SKM-1 treated with dmso at 0.1 percent for 144 hours (cell line): ENCODE measurements around the gene WDR37.
A peak's percentile ranks its signal among the peaks of the same experiment; 100 is the strongest.
"Not testable (repeated sequence)": the region's sequence is repeated elsewhere in the genome, so short reads cannot be mapped to it uniquely, and the experiment has no call there.

ENCODE experiments used
- DNase-seq: peaks from one replicate; lab custom pipeline; 2025; ENCODE audit not compliant: unreplicated experiment; lab: John Stamatoyannopoulos, UW

WDR37 gene

GRCh38 chr10:1040133-1040532, 16.1 kb upstream of the WDR37 start:
- DNase-seq, result no peak

GRCh38 chr10:1041514-1041913, 14.7 kb upstream of the WDR37 start:
- DNase-seq, result no peak

GRCh38 chr10:1043532-1043995, 12.6 kb upstream of the WDR37 start:
- no peak for DNase-seq

- no peak for DNase-seq
Observed at GRCh38 chr10:1044146-1044545, 12.0 kb upstream of the WDR37 start.

- DNase-seq, result no peak
Observed at GRCh38 chr10:1044964-1045363, 11.2 kb upstream of the WDR37 start.

GRCh38 chr10:1045415-1045814, 10.8 kb upstream of the WDR37 start:
- no peak for DNase-seq

- DNase-seq, result no peak
Observed at GRCh38 chr10:1047937-1048336, 8.2 kb upstream of the WDR37 start.

GRCh38 chr10:1048349-1048731, 7.8 kb upstream of the WDR37 start:
- DNase-seq, result no peak

DNA sequence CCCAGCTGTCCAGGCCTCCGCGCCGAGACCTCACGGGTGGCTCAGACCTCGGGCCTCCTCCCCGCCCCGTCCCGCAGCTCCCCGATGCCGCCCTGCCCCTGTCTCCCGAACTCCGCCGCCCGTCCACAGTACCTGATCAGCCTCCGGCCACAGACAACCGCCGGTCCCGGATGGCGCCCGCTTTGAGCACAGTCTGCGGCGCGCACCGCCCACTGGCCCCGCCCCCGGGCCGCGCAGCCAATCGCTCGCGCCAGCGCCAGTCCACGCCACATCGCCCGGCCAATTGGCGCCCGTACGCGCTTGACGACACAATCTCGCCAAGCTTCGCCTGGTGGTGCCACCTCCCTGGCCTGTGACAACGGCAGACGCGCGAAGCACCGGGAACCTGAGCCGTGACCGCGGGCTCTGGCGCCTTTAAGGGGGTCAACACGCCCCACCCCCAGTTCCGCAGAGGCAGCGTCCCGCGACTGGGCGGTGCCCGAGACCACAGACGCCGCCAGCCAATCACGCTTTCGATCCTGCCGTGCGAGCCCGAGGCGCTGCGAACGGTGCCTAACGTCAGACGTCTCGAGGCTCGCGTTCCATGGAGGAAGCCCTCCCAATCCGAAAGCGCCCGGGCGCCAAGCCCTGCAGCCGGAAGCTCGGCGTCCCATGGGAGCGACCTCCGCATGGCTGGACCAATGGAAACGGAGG, 7.3 kb upstream of the WDR37 start, which contains the start of gene IDI1:
Gene IDI1 (minus strand): TSS at position 388 of the 693 bp plus-strand sequence. CDS start 116 bp downstream, at position 272.
- DNase-seq, result peak; percentile 89

- no peak for DNase-seq
Observed at GRCh38 chr10:1049425-1049958, 6.7 kb upstream of the WDR37 start.

DNA sequence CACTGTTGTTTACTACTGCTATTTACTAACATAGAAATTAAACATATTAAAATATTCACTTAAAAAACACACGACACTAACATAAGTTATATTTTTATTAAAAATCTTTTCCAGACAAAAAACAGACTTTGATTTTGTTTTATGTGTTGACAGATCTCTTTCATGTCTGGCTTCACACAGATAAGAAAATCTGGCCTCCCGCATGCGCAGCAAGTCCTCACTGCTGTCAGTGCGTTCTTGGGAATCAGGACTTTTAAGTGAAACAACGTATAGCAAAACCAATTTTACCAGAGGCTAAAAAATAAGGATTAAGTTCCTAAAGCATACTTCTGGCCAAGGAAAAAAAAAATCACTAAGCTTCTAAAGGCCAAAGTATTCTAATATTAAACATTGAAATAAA, 6.0 kb upstream of the WDR37 start:
- DNase-seq, result no peak

DNA sequence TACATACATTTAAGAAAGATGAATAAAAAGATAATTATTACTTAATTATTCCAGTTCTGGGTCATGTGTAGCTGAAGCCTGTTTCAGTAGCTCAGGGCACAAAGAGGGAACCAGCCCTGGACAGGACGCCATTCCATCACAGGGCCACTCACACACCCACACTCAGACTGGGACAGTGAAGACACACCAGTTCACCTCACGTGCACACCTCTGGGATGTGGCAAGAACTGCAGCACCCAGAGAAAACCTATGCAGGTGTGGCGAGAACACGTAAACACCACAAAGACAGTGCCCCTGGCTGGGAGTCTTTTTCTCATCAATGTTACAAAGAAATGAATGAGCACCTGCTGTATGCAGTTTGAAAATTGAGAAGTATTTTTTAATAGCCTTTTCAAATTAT, 5.6 kb upstream of the WDR37 start:
- no peak for DNase-seq

- no peak for DNase-seq
Observed at GRCh38 chr10:1054684-1055083, 1.5 kb upstream of the WDR37 start.

GRCh38 chr10:1057106-1057657, 997 bp downstream of the WDR37 start:
- peak; percentile 47 for DNase-seq

- DNase-seq, result no peak
Observed at GRCh38 chr10:1058017-1058416, 1.8 kb downstream of the WDR37 start.

DNA sequence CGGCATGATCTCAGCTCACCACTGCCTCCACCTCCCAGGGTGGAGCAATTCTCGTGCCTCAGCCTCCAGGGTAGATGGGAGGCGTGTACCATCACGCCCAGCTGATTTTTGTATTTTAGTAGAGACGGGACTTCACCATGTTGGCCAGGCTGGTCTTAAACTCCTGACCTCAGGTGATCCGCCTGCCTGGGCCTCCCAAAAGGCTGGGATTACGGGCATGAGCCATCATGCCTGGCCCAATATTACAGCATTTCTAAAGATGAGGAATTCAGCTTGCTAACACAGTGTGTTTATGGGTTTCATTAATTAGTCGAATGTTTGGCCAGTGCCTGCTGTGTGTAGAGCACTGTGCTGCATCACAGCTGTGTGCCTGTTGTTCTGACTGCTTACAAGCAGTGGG, 3.7 kb downstream of the WDR37 start:
- DNase-seq, result no peak

DNA sequence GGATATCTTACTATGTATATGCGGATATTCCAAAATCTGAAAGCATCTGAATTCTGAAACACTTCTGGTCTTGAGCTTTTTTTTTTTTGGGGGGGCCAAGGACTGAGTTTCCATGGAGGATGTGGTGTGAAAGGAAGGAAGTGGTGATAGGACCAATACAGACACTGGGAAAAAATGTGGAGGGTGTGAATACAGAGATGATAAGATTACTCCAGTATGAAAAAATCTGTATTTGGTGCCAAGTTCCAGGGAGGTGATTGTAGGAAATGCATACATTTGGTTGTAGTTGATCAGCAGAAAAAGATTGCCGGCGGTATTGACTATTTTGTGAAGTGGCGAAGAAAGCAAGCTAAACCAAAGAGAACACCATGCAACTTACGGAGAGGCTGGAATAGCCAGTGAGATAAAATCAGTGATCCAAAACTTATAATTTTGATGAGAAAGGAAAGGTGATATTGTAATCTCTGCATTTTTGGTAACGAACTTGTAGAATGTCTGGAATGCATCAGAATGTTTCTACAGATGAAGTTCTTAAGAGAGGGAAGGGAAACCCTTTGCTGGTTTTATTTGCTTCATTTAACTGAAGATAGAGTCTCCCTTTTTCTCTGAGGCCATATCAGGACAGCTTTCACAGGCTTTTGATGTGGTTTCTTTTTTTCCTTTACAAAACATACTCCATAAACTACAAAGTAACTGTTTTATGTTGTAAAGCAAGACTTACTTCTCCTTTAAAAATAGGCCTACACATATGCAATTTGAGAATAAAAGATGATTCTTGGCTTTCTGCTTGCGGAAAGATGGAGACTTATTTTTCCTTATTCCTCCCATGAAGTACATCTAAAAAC, 6.0 kb downstream of the WDR37 start:
- no peak for DNase-seq

GRCh38 chr10:1063232-1063865, 7.2 kb downstream of the WDR37 start:
- no peak for DNase-seq

- DNase-seq, result no peak
Observed at GRCh38 chr10:1064964-1065247, 8.7 kb downstream of the WDR37 start.

DNA sequence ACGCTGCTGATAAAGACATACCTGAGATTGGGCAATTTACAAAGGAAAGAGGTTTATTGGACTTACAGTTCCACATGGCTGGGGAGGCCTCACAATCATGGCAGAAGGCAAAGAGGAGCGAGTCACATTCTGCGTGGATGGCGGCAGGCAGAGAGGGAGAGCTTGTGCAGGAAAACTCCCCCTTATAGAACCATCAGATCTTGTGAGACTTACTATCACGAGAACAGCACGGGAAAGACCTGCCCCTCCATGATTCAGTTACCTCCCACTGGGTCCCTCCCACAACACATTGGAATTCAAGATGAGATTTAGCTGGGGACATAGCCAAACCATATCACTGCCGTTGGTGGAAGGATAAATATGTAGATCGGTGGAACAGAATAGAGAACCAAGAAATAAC, 10.5 kb downstream of the WDR37 start:
- DNase-seq, result not testable (repeated sequence)
